22Rv1 (cell line): Measurements from ENCODE around the gene C1orf52.
A peak's percentile ranks its signal among the peaks of the same experiment; 100 is the strongest.
"Not testable (repeated sequence)": the region's sequence is repeated elsewhere in the genome, so short reads cannot be mapped to it uniquely, and the experiment has no call there.

Source experiments
- H3K27ac ChIP-seq: fragments of 450-650 bp; 2 replicates; pipeline ENCODE4 v1.5.1; 2017
- CTCF ChIP-seq: fragments of 450-650 bp; IDR thresholded peaks from 2 replicates; pipeline ENCODE4 v1.5.1; 2017; ENCODE audit warnings: mild to moderate bottlenecking
- ZFX ChIP-seq: fragments of 450-650 bp; IDR thresholded peaks from 2 replicates; pipeline ENCODE4 v1.6.1; 2017; ENCODE audit warnings: antibody characterized with exemption, borderline replicate concordance

The C1orf52 gene

GRCh38 chr1:85268801-85269585, 9.5 kb upstream of the C1orf52 start:
- H3K27ac ChIP-seq: peak overlapping the region; percentile 69
- TF ChIP-seq CTCF (no peak), ZFX (no peak)

- TF ChIP-seq ZFX: no peak
- no peak for TF ChIP-seq CTCF
- H3K27ac ChIP-seq: no peak overlapping the region
These were observed 7.9 kb upstream of the C1orf52 start for GRCh38 chr1:85267313-85267712.

- TF ChIP-seq ZFX: no peak
- no peak for TF ChIP-seq CTCF
- peak overlapping the region; percentile 19 for H3K27ac ChIP-seq
These were observed 4.7 kb upstream of the C1orf52 start for GRCh38 chr1:85264150-85264549.

GRCh38 chr1:85262985-85263384, 3.5 kb upstream of the C1orf52 start:
- H3K27ac ChIP-seq: no peak overlapping the region; the same call in 1 of the 2 replicates
- TF ChIP-seq ZFX (no peak), CTCF (no peak)

GRCh38 chr1:85259912-85260274, 431 bp upstream of the C1orf52 start:
- H3K27ac ChIP-seq: no peak overlapping the region
- no peak for TF ChIP-seq ZFX
- TF ChIP-seq CTCF: peak; percentile 59

- H3K27ac ChIP-seq: peak overlapping the region; percentile 37; the same call in 1 of the 2 replicates
- no peak for TF ChIP-seq ZFX
- no peak for TF ChIP-seq CTCF
These were observed 835 bp downstream of the C1orf52 start for GRCh38 chr1:85258536-85259117.

- not testable (repeated sequence) for H3K27ac ChIP-seq
- peak; percentile 9; the same call in 1 of the 2 replicates for TF ChIP-seq CTCF
These were observed 10.4 kb downstream of the C1orf52 start for GRCh38 chr1:85249042-85249441.
